BJ (cell line): ENCODE results near the gene PUM1. TPM values are rescaled to one million over a fixed set of nuclear protein-coding genes. Genes with fewer than 3 reads are reported as not detected.

Experiments
- CTCF ChIA-PET: fragments of 350-600 bp; formaldehyde crosslinking; extraction: SDS; loops from one replicate; lab custom pipeline; 2021; ENCODE audit warnings: antibody characterized with exemption, inconsistent platforms; lab: Yijun Ruan, JAX
- POLR2A ChIA-PET: fragments of 300-600 bp; sonication (Branson Sonifier 250); formaldehyde crosslinking; extraction: SDS; loops from one replicate; lab custom pipeline; 2021; ENCODE audit warnings: antibody characterized with exemption; lab: Charles Lee
- DNase-seq: peaks from one replicate; pipeline ENCODE4 v3.0.0-alpha.2; 2011; ENCODE audit warnings: low read depth
- H3K27me3 ChIP-seq: 2 replicates; pipeline ENCODE4 v1.6.0; 2011; ENCODE audit warnings: low read length; ENCODE audit not compliant: control insufficient read depth, insufficient read depth
- H3K36me3 ChIP-seq: 2 replicates; pipeline ENCODE4 v1.5.1; 2011; ENCODE audit warnings: low read length; ENCODE audit not compliant: control insufficient read depth, insufficient read depth
- H3K4me3 ChIP-seq: 2 replicates; pipeline ENCODE4 v1.5.1; 2011; ENCODE audit warnings: low read depth, mild to moderate bottlenecking, control low read depth, low read length
- polyA plus RNA-seq: library from polyadenylated mRNA; depleted of rRNA; stranded (reverse); fragments of >200 nt; gene quantifications from 2 replicates; pipeline ENCODE4 v1.2.3, GENCODE V29; 2011
- TF ChIP-seq, protein P1 (sequence below): IDR thresholded peaks from 2 replicates; pipeline ENCODE4 v1.5.1; 2011; ENCODE audit warnings: low read depth, mild to moderate bottlenecking, control low read depth, inconsistent platforms, low read length, moderate library complexity; ENCODE audit not compliant: insufficient read depth

PUM1 gene
- polyA plus RNA-seq, 1 experiment: 66.9 TPM

DNA sequence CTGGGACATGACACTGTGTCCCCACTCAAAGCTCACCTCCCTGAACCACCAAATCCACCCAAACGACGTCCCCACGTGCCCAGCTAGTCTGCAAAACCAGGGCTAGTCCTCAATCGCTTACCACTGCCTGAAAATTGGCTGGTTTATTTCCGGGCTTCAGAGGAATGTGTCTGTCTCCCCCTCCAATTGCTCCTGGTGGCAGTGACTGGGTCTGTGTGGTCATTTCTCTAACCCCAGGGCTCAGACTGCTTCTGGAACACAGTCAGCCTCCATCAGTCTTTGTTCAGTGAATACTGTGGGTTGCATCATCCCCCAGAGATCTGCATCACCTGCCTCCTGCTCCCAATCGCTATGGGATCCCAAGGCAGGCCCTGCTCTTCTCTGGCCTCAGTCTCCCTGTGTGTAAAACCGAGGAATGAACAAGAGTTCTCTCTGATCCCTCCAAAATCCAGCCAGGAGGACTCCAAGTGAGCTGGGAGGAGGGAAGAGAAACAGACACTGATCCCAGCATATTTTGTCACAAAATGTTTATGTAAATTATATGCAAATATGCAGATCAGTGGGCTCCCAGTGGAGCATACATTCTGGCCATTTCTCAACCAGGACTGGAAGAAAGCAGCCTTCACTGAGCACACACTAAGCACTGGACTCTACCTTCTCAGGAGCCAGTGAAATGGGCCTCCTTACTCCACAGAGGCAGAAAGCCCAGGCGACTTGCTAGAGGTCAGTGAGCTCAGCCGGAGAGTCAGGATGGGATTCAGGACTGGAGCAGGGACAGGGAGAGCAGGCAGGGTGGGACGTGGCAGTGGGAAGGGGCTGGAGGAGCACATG lies 177.8 kb downstream of the PUM1 start:
- no peaks in the 10 kb centered on the region for H3K27me3 ChIP-seq
- POLR2A ChIA-PET: no interaction called here
- DNase-seq: peak; percentile 27
- H3K4me3 ChIP-seq: no peak overlapping the region
- no peaks in the 10 kb centered on the region for H3K36me3 ChIP-seq
- CTCF ChIA-PET: interaction anchor here (1.2 to 1.7 kb wide), 3 partner anchors 11 to 106 kb away, joined by 4 read pairs; no protein-coding TSS in a partner anchor
- TF ChIP-seq, protein P1, sequence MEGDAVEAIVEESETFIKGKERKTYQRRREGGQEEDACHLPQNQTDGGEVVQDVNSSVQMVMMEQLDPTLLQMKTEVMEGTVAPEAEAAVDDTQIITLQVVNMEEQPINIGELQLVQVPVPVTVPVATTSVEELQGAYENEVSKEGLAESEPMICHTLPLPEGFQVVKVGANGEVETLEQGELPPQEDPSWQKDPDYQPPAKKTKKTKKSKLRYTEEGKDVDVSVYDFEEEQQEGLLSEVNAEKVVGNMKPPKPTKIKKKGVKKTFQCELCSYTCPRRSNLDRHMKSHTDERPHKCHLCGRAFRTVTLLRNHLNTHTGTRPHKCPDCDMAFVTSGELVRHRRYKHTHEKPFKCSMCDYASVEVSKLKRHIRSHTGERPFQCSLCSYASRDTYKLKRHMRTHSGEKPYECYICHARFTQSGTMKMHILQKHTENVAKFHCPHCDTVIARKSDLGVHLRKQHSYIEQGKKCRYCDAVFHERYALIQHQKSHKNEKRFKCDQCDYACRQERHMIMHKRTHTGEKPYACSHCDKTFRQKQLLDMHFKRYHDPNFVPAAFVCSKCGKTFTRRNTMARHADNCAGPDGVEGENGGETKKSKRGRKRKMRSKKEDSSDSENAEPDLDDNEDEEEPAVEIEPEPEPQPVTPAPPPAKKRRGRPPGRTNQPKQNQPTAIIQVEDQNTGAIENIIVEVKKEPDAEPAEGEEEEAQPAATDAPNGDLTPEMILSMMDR: no peak

DNA sequence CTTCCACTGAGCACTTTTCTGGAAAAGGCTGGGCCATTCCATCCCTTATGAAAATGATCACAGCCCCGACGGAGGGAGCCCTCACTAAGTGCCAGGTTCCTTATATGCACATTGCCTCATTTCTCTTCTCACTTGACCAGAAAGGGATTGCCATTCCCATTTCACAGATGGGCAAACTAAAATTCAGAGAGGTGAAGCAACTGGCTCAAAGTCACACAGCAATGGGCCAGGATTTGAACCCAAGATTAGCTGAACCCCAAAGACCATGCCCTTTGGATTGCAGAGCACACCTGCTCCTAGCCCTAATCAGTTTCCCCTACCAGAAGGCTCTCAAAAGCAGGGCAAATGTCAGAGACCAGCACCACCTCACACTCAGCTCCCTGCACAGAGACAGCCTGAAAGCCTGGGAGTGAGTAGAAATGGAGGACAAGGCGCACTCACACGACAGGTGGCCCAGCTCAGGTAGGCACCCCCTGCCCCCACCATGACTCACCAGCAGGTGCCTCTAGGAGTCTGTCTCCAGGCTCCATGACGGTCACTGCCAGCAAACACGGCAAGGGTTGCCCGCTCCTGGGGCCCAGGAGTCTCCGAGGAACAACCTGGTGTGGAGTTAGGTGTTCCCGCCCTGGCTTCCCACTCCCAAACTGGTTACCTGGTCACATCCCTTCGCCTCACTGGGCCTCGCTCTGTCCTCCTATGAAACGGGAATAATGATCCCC lies 178.6 kb downstream of the PUM1 start:
- ChIA-PET CTCF (interaction anchor here (0.8 to 1.3 kb wide), 2 partner anchors 9 to 25 kb away, joined by 3 read pairs; no protein-coding TSS in a partner anchor), POLR2A (interaction anchor here (0.6 kb wide), 1 partner anchor 10 kb away, joined by 3 read pairs; no protein-coding TSS in a partner anchor)
- H3K27me3 ChIP-seq: no peaks in the 10 kb centered on the region
- H3K4me3 ChIP-seq: no peak overlapping the region
- DNase-seq: no peak
- TF ChIP-seq, protein P1: no peak
- no peaks in the 10 kb centered on the region for H3K36me3 ChIP-seq

DNA sequence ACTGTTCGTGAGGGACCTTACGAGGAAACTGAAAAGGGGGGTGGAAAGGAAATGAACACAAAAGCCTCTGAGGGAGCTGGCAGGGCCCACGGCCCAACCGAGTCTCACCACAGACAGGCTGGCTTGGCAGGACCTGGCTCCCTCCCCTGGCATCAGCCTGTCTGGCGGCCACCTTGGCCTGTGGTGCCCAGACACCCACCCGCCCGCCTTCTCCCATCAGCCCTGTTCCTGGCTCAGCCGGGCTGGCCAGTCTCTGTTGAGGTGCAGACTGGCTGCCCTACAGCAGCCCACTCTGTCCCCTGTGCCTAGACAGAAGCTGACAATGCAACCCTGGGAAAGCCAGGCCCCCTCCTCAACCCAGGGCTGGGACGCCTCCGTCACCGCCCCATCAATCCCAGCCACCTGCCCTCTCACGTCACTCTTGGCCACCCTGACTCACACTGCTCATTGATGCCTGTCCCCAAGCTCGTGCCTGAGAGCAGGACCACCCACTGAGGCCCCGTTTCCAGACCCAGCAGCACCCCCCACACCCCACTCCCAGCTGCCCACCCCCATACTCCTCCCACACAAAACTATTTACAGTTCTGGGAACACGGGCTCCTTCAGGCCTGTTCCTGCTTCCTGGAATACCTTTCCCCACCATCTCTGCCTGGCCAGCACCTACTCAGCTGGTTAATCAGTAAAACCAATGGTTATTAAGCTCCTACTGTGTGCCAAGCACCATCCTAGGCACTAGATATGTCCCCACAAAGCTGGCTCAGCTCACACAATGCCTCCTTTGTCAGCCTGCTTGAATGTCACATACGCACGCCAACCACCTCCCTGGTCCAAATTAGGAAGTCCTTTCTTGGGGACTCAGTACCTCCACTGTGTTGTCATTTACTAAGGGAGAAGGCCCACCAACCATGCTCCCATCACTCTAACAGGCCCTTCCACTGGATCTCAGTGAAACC lies 179.7 kb downstream of the PUM1 start:
- ChIA-PET POLR2A (no interaction called here), CTCF (interaction anchor here (1.2 to 1.3 kb wide), 2 partner anchors 26 to 85 kb away, joined by 3 to 5 read pairs; no protein-coding TSS in a partner anchor)
- H3K27me3 ChIP-seq: no peaks in the 10 kb centered on the region
- DNase-seq: no peak
- TF ChIP-seq, protein P1: no peak
- no peaks in the 10 kb centered on the region for H3K36me3 ChIP-seq
- no peak overlapping the region for H3K4me3 ChIP-seq

DNA sequence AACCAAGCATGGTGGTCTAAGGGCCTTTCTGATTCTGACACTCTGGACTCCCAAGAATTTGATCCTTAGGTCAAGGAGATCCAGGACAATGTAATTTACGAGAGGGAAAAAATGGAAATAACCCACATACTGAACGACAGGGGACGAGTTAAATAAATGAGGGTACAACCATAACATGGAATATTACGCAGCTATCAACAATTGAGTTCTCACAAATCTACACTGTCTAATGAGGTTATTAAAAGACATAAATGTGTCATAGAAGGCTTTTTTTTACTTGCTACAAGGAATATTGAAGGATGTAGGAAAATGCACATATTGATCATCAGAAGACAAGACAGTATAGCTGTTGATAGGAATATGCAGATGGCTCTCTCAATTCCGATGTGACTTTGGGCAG lies 180.8 kb downstream of the PUM1 start:
- Histone ChIP-seq H3K36me3 (no peaks in the 10 kb centered on the region), H3K27me3 (no peaks in the 10 kb centered on the region), H3K4me3 (no peak overlapping the region)
- POLR2A ChIA-PET: no interaction called here
- TF ChIP-seq, protein P1: no peak
- no peak for DNase-seq
- CTCF ChIA-PET: no interaction called here
